Measurements from ENCODE around the gene DEFB126. TPM values are rescaled to one million over a fixed set of nuclear protein-coding genes. Genes with fewer than 3 reads are reported as not detected.
"Not testable (repeated sequence)": the region's sequence is repeated elsewhere in the genome, so short reads cannot be mapped to it uniquely, and the experiment has no call there.

The DEFB126 gene, protein sequence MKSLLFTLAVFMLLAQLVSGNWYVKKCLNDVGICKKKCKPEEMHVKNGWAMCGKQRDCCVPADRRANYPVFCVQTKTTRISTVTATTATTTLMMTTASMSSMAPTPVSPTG
- not detected in 2 replicates for total RNA-seq (2014; rRNA removed; shearing (Covaris generic))
- not detected in 2 replicates for polyA plus RNA-seq (2015; cell fraction: cytosol; rRNA removed)
- not detected in 2 replicates for polyA plus RNA-seq (2015; cell fraction: nucleus; rRNA removed)

DNA sequence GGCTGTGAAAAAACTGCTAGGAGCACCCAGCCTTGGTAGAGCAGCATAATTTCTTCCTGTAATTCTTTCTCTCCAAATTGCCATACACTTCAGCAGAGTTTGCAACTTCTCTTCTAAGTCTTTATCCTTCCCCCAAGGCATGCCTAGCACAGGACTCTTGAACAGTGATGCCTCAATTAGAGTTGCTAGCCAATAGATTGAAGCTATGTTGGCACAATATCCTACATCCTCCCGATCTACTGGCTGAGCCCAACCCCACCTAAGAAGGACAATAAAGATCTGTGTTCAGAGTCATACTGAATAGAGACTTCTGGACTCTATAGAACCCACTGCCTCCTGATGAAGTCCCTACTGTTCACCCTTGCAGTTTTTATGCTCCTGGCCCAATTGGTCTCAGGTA is at the start of gene DEFB126:
DEFB126 (plus strand) TSS at position 301 of the 400 bp plus-strand sequence; CDS start at position 340, 39 bp downstream.
- no peak for DNase-seq (ENCODE audit: low read depth)

DNA sequence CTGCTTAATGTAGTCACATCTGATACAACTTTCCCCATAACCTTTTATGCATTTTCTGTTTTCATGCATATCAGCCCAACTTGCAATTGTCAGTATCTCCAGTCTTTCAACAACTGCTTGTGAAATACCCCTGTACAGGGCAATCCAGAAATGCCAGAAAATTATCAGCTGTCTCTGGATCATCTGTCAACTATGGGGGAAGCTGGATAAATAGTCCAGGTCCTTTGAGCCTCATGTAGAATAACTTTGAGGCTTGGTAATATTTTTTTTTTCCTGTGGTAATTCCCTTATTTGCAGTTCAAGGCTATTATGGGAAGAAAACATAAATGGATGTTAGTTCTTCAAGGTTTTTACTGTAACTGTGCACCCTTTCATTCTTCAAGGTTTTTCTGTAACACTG is 48.7 kb upstream of the DEFB126 start:
- DNase-seq (ENCODE audit: low read depth): no peak

DNA sequence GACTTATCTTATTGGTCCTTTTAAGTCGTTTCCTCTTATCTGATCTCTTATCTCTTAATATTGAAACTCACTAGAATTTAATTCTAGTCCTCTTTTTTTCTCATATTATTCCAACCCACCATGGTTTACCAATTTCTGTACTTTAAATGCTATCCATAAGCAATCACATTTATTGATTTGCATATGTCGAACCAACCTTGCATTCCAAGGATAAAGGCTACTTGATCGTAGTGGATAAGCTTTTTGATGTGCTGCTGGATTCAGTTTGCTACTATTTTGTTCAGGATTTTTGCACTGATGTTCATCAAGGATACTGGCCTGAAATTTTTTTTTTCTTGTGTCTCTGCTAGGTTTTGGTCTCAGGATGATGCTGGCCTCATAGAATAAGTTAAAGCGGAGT is 47.2 kb upstream of the DEFB126 start:
- DNase-seq (ENCODE audit: low read depth): no peak

DNA sequence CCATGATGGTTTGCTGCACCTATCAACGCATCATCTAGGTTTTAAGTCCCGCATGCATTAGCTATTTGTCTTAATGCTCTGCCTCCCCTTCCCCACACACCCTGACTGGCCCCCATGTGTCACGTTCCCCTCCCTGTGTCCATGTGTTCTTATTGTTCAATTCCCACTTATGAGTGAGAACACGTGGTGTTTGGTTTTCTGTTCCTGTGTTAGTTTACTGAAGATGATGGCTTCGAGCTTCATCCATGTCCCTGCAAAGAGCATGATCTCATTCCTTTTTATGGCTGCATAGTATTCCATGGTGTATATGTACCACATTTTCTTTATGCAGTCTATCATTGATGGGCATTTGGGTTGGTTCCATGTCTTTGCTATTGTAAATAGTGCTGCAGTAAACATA is 44.7 kb upstream of the DEFB126 start:
- DNase-seq (ENCODE audit: low read depth): not testable (repeated sequence)

DNA sequence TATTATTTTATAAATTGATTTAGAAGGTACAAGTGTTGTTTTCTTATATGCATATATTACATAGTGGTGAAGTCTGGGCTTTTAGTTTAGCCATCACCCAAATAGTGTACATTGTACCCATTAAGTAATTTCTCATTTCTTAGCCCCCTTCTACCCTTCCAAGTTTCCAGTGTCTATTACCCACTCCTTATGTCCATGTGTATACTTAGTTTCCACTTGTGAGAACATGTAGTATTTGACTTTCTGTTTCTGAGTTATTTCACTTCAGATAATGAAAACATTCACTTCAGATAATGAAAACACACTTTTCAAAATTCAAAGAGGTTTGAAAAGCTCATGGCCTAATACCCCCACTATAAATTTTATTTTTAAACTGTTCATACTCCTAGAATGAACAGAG is 40.4 kb upstream of the DEFB126 start:
- DNase-seq (ENCODE audit: low read depth): no peak

DNA sequence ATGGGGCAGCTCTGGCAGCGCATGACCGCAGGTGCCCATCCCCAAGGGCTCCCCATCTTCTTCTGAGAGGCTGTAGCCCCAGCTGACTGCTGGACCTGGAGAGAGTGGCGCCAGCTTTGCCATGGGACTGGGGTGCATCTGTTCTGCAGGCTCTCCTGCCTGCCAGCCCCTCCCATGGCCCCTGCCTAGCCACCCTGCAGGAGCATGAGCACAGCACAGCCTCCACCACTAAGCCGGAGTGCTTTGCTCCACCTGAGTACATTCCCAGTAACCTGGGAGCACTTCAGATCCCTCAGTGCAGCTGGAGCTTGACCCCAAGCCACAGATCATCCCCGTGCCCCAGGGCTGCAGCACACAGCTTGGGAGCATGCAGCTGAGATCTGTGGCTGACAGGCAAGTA is 38.9 kb upstream of the DEFB126 start:
- no peak for DNase-seq (ENCODE audit: low read depth)

DNA sequence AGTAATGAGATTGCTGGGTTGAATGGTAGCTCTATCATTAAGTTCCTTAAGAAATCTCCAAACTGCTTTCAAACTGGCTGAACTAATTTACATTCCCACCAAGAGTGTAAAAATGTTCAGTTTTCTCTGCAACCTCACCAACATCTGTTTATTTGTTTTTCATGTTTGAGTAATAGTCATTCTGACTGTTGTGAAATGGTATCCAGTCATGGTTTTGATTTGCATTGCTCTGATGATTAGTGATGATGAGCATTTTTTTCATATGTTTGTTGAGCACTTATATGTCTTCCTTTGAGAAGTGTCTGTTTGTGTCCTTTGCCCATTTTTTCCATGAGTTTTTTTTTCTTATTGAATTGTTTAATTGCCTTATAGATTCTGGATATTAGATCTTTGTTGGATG is 30.0 kb upstream of the DEFB126 start:
- no peak for DNase-seq (ENCODE audit: low read depth)

DNA sequence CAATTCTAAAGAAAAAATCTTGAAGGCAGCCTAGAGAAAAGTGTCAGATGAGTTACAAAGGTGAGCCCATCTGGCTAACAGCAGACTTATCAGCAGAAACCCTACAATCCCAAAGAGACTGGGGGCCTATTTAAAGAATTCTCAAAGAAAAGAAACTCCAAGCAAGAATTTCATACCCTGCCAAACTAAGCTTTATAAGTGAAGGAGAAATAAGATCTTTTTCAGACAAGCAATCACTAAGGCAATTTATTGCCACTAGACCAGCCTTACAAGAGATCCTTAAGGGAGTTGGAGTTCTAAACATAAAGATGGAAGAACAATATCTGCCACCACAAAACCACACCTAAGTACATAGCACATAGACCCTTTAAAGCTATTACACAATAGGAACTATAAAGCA is 24.9 kb upstream of the DEFB126 start:
- no peak for DNase-seq (ENCODE audit: low read depth)

DNA sequence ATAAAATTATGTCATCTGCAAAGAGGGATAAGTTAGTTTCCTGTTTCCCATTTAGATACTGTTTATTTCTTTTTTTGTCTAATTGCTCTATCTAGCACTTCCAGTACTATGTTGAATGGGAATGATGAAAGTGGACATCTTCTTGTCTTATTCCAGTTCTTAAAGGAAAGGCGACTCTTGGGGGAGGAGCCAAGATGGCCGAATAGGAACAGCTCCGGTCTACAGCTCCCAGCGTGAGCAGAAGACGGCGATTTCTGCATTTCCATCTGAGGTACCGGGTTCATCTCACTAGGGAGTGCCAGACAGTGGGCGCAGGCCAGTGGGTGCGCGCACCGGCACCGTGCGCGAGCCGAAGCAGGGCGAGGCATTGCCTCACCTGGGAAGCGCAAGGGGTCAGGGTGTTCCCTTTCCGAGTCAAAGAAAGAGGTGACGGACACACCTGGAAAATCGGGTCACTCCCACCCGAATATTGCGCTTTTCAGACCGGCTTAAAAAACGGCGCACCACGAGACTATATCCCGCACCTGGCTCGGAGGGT is 12.5 kb upstream of the DEFB126 start:
- DNase-seq (ENCODE audit: low read depth): not testable (repeated sequence)

DNA sequence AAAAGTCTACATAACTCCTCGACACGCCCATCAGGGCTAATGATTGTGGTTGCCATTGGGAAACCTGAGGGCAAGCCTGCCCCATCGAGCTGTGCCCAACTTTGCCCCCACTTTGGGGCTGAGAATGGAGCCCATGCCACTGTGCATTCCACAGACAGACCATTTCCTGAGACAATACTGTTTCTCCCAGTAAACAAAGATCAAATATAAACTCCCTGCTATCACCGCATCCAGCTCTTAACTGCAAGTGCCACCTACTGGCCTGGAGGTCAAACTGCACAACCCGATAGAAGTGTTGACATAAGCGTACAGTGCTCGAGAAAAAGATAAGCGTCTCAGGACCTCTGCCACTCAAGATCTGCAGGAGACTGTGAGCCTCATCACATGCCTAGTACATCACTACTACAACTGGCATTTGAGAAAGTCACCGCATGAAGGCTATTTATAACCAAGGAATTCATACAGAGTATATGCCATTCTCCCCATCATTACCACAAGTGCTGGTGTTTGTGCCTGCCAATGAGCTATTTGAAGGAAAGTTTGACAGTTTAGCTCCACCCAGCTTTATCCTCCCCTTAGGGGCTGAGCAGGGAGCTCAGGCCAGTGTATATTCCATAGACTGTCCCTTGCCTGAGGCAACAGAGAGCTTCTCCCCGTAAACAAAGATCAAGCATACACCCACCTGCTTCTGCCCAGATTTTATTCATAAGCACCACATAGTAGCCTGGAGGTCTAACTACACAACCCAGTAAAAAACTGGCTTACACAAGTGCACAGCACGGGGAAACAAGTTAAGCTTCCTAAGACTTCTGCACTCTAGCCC is 4.5 kb upstream of the DEFB126 start:
- DNase-seq (ENCODE audit: low read depth): peak; percentile 49

DNA sequence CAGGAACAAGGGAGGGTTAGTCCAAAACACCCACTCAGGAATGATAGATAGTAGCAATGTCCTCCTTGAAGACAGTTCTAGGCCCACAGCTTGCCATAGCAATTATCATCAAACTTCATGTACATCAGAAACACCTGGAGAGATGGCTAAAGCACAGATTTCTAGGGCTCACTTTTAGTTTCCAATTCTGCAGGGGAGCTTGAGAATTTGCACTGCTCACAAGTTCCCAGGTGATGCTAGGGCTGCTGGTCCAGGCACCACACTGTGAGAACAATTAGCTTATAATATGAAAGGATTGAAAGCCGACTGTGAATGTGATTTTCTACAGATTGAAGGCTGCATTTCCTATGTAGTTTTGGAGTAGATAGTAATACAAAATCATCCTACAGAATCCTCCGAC is 3.5 kb downstream of the DEFB126 start:
- DNase-seq (ENCODE audit: low read depth): no peak

DNA sequence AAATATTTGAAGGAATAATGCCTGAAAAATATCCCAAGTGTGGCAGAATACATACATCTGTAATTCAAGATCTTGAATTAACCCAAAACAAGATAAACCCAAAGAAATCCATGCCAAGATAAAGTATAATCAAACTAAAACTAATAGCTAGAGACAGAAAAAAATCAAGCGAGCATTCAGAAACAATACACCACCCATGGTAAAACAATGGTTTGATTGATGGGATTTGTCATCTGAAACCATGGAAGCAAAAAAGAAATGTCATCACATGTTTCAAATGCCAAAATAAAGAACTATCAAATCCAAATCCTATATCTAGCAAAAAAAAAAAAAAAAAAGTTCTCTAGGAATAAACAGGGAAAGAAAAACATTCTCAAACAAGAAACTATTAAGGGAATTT is 9.7 kb downstream of the DEFB126 start:
- no peak for DNase-seq (ENCODE audit: low read depth)

DNA sequence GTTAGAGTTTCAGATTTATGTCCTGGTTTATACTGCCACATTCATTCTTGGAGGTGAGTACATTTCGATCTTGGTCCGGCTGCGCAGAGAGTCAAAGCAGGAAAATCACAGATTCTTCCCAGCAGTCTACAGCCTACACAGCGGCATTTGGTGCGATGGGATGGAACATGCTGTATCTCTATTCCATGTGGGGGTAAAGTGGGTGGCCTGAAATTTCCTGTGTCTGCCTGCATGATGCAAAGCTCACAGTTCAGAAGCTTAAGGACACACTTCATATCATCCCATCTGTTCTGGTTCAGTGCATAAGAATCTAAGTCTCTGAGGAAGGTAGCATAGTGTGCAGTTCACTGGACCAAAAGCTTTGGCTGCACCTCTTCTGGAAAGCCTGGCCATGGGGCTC is 14.8 kb downstream of the DEFB126 start, which contains the start of gene DEFB127:
DEFB127 (plus strand) TSS at position 301 of the 400 bp plus-strand sequence; CDS start at position 392, 91 bp downstream.
- DNase-seq (ENCODE audit: low read depth): no peak

DNA sequence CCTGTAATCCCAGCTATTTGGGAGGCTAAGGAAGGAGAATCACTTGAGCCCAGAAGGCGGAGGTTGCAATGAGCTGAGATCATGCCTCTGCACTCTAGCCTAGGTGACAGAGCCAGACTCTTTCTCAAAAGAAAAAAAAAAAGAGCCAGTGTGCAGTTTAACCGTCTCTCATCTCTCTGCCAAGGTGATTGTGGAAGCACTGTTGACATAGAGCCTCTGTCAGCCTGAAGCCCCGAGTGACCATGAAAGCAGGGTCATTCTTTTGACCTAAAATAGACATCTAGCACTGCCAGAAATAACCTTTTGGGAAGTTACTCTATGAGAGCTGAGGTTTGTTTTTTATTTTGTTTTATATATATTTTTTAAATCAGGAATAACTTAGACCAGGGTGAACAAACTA is 22.2 kb downstream of the DEFB126 start:
- no peak for DNase-seq (ENCODE audit: low read depth)

DNA sequence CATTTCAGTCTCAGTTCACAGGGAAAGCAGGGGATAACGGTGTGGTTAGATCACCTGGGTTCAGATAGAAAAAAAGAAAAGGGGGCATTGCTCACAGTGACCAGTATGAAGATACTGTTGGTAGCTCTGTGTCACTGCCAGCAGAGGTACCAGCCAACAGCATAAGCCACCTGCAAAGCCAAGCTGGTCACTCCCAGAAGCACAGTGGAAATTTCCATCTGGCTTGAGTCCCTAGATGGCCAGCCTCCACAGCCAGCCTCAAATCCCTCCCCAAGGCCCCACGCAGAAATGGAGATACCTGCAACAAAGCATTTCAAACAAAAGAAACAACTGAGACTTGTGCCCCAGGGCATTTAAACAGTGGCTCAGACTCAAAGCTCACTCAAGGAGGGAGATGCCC is 26.5 kb downstream of the DEFB126 start:
- DNase-seq (ENCODE audit: low read depth): no peak

DNA sequence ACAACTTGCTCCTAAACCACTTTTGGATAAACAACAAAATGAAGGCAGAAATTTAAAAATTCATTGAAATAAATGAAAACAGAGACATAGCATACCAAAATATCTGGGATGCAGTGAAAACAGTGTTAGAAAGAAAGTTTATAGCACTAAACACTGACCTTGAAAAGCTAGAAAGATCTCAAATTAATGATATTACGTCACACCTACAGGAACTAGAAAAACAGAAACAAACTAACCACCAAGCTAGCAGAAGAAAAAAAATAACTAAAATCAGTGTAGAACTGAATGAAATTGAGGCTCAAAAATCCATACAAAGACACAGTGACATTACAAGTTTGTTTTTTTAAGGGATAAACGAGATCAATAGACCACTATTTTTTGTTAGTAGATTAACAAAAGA is 41.9 kb downstream of the DEFB126 start:
- DNase-seq (ENCODE audit: low read depth): no peak

DNA sequence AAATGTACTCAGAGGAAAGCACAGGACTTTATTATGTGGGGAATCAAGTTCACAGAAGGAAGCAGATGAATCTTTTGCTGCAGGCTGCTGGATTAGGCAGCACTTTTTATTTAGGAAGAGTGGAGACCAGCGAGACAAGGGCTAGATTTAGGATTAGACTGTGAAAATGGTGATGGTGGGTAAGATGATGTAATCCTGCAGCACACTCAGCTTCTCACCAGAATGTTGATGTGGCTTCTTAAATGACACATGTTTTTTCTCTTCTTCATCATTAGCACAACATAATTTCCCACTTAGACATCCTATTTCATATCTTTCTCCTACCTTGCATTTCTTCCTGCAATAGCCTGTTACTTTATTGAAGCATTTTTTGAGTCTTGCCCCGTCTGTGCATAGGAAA is 45.3 kb downstream of the DEFB126 start:
- no peak for DNase-seq (ENCODE audit: low read depth)

DNA sequence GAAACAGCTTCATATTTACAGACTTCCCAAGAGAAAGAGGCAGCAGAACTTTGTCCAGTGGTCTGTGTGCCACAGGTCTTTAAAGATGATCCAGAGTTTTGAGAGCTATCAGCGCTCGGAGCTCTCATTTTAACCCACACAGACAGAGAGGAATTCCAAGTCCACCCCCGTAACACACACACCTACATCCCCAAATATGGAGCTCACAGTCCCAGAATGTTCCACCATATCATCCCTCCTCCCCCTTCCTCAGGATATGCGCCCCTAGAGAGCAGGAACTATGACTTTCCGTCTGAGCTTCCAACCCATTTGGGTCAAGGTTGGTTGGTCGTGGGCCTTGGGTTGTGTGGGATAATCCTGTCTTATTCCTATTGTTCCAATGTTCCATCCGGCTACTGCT is 47.2 kb downstream of the DEFB126 start, which contains the start of gene DEFB128:
DEFB128 (minus strand) TSS at position 101 of the 400 bp plus-strand sequence; CDS start at position 13, 88 bp downstream.
- DNase-seq (ENCODE audit: low read depth): no peak
